BE2C (cell line): ENCODE measurements around the gene OPRL1.
"Not testable (repeated sequence)": the region's sequence is repeated elsewhere in the genome, so short reads cannot be mapped to it uniquely, and the experiment has no call there.

Experiments used
- DNase-seq: peaks from one replicate; pipeline ENCODE4 v3.0.0-alpha.2; 2020
- H3K27me3 ChIP-seq: fragments of 250-450 bp; sonication (Bioruptor Pico); 2 replicates; pipeline ENCODE4 v1.5.1; 2020; ENCODE audit warnings: mild to moderate bottlenecking
- H3K36me3 ChIP-seq: fragments of 250-450 bp; sonication (Bioruptor Pico); 2 replicates; pipeline ENCODE4 v1.5.1; 2020; ENCODE audit warnings: mild to moderate bottlenecking
- H3K4me1 ChIP-seq: fragments of 250-450 bp; sonication (Bioruptor Pico); 2 replicates; pipeline ENCODE4 v1.5.1; 2020
- H3K4me3 ChIP-seq: 2 replicates; pipeline ENCODE4 v1.5.1; 2011; ENCODE audit warnings: low read depth, low read length
- H3K9me3 ChIP-seq: fragments of 250-450 bp; sonication (Bioruptor Pico); 2 replicates; pipeline ENCODE4 v1.5.1; 2020
- CTCF ChIP-seq: IDR thresholded peaks from 2 replicates; pipeline ENCODE4 v1.5.1; 2012; ENCODE audit warnings: mild to moderate bottlenecking, low read depth, low read length

Gene OPRL1

GRCh38 chr20:64083378-64083803, 3.5 kb downstream of the OPRL1 start:
- Histone ChIP-seq H3K36me3 (no peaks in the 10 kb centered on the region), H3K4me3 (peak overlapping the region; percentile 63), H3K4me1 (peaks cover 9% of the 10 kb centered on the region), H3K9me3 (no peaks in the 10 kb centered on the region), H3K27me3 (no peaks in the 10 kb centered on the region)
- peak; percentile 63 for TF ChIP-seq CTCF
- DNase-seq, result peak; percentile 94

- Histone ChIP-seq H3K4me3 (peak within 1 kb of the TSS; percentile 63), H3K9me3 (no peaks in the 10 kb centered on the region), H3K36me3 (no peaks in the 10 kb centered on the region), H3K4me1 (peaks cover 9% of the 10 kb centered on the region), H3K27me3 (no peaks in the 10 kb centered on the region)
- no peak for DNase-seq
- TF ChIP-seq CTCF, result no peak
These were observed 4.2 kb downstream of the OPRL1 start, which contains the start of gene LKAAEAR1 for GRCh38 chr20:64083804-64084684. LKAAEAR1 (minus strand) TSS chr20:64084398; CDS start chr20:64084219, 179 bp downstream.

GRCh38 chr20:64084685-64085152, 4.8 kb downstream of the OPRL1 start:
- Histone ChIP-seq H3K4me3 (no peak overlapping the region), H3K4me1 (peaks cover 9% of the 10 kb centered on the region), H3K27me3 (no peaks in the 10 kb centered on the region), H3K9me3 (no peaks in the 10 kb centered on the region), H3K36me3 (no peaks in the 10 kb centered on the region)
- TF ChIP-seq CTCF, result no peak
- DNase-seq, result no peak

GRCh38 chr20:64086801-64087200, 6.9 kb downstream of the OPRL1 start:
- no peak for DNase-seq
- no peak overlapping the region for H3K4me3 ChIP-seq
- peaks cover 14% of the 10 kb centered on the region for H3K4me1 ChIP-seq

GRCh38 chr20:64087226-64087825, 7.4 kb downstream of the OPRL1 start:
- H3K4me1 ChIP-seq, result peaks cover 12% of the 10 kb centered on the region
- not testable (repeated sequence) for H3K9me3 ChIP-seq, H3K27me3 ChIP-seq, H3K4me3 ChIP-seq, DNase-seq, H3K36me3 ChIP-seq

More at GRCh38 chr20:64086801-64087200, 6.9 kb downstream of the OPRL1 start:
- H3K27me3 ChIP-seq, result no peaks in the 10 kb centered on the region; the same call in 1 of the 2 replicates
- H3K9me3 ChIP-seq, result no peaks in the 10 kb centered on the region
- no peak for TF ChIP-seq CTCF
- no peaks in the 10 kb centered on the region for H3K36me3 ChIP-seq

- H3K4me3 ChIP-seq, DNase-seq, H3K9me3 ChIP-seq, H3K27me3 ChIP-seq, H3K36me3 ChIP-seq: not testable (repeated sequence)
- peaks cover 15% of the 10 kb centered on the region for H3K4me1 ChIP-seq
These were observed 8.7 kb downstream of the OPRL1 start for GRCh38 chr20:64088586-64088985.

GRCh38 chr20:64090165-64090564, 10.3 kb downstream of the OPRL1 start:
- peaks cover 15% of the 10 kb centered on the region for H3K4me1 ChIP-seq
- no peaks in the 10 kb centered on the region for H3K36me3 ChIP-seq
- no peak overlapping the region for H3K4me3 ChIP-seq
- H3K9me3 ChIP-seq, result no peaks in the 10 kb centered on the region
- TF ChIP-seq CTCF, result no peak
- DNase-seq, result peak; percentile 61
- no peaks in the 10 kb centered on the region; the same call in 1 of the 2 replicates for H3K27me3 ChIP-seq
